ENCODE results near the gene CCDC28A.

CCDC28A gene

GRCh38 chr6:138787138-138787537, 13.6 kb downstream of the CCDC28A start:
- no peak for DNase-seq (ENCODE audit: low read depth)
- H3K4me3 ChIP-seq (ENCODE audit: low read depth, low read length), result no peak overlapping the region
- no peak for TF ChIP-seq CTCF (IDR thresholded peaks at IDR 0.05; ENCODE audit: insufficient read depth, low read depth, low read length, missing control alignments)

- no peak for TF ChIP-seq CTCF (IDR thresholded peaks at IDR 0.05; ENCODE audit: insufficient read depth, low read depth, low read length, missing control alignments)
- DNase-seq (ENCODE audit: low read depth), result no peak
- no peak within 1 kb of the TSS for H3K4me3 ChIP-seq (ENCODE audit: low read depth, low read length)
Observed at GRCh38 chr6:138795809-138796603, 22.4 kb downstream of the CCDC28A start, which contains the start of gene ECT2L. ECT2L (plus strand) TSS chr6:138796087; CDS start chr6:138813275, 17,188 bp downstream.

GRCh38 chr6:138796771-138797170, 23.2 kb downstream of the CCDC28A start:
- TF ChIP-seq CTCF (IDR thresholded peaks at IDR 0.05; ENCODE audit: insufficient read depth, low read depth, low read length, missing control alignments), result no peak
- no peak for DNase-seq (ENCODE audit: low read depth)
- no peak overlapping the region for H3K4me3 ChIP-seq (ENCODE audit: low read depth, low read length)

GRCh38 chr6:138797806-138798446, 24.4 kb downstream of the CCDC28A start:
- no peak overlapping the region for H3K4me3 ChIP-seq (ENCODE audit: low read depth, low read length)
- TF ChIP-seq CTCF (IDR thresholded peaks at IDR 0.05; ENCODE audit: insufficient read depth, low read depth, low read length, missing control alignments), result no peak
- DNase-seq (ENCODE audit: low read depth), result no peak

GRCh38 chr6:138800377-138801150, 27.0 kb downstream of the CCDC28A start:
- no peak for DNase-seq (ENCODE audit: low read depth)
- no peak for TF ChIP-seq CTCF (IDR thresholded peaks at IDR 0.05; ENCODE audit: insufficient read depth, low read depth, low read length, missing control alignments)
- H3K4me3 ChIP-seq (ENCODE audit: low read depth, low read length), result no peak overlapping the region

- H3K4me3 ChIP-seq (ENCODE audit: low read depth, low read length), result no peak overlapping the region
- no peak for TF ChIP-seq CTCF (IDR thresholded peaks at IDR 0.05; ENCODE audit: insufficient read depth, low read depth, low read length, missing control alignments)
- DNase-seq (ENCODE audit: low read depth), result no peak
Observed at GRCh38 chr6:138803331-138803730, 29.8 kb downstream of the CCDC28A start.

All from GM12865 (cell line).